BLaER1 treated with 17β-estradiol and CSF1 and Interleukin-3, amounts not matched to agents 10 nM and 100 nM (cell line): ENCODE results near the gene SETD3.
A peak's percentile ranks its signal among the peaks of the same experiment; 100 is the strongest.

ENCODE experiments used
- H3K27ac ChIP-seq, 11 experiments: shearing (Covaris generic); formaldehyde crosslinking; 2 replicates each; pipeline ENCODE4 v1.8.1; 2022
- H3K27me3 ChIP-seq, 11 experiments: shearing (Covaris generic); formaldehyde crosslinking; 2 replicates each; pipeline ENCODE4 v1.8.1; 2022
- H3K36me3 ChIP-seq, 11 experiments: shearing (Covaris generic); formaldehyde crosslinking; 2 replicates each; pipeline ENCODE4 v1.8.1; 2022
- H3K4me1 ChIP-seq, 10 experiments: shearing (Covaris generic); formaldehyde crosslinking; 2 replicates each; pipeline ENCODE4 v1.8.1; 2022
- H3K4me2 ChIP-seq, 11 experiments: shearing (Covaris generic); formaldehyde crosslinking; 2 replicates each; pipeline ENCODE4 v1.8.1; 2022
- H3K4me3 ChIP-seq, 10 experiments: shearing (Covaris generic); formaldehyde crosslinking; 2 replicates each; pipeline ENCODE4 v1.8.1; 2022
- H3K9ac ChIP-seq, 11 experiments: shearing (Covaris generic); formaldehyde crosslinking; 2 replicates each; pipeline ENCODE4 v1.8.1; 2022
- H3K9me3 ChIP-seq, 11 experiments: shearing (Covaris generic); formaldehyde crosslinking; replicated peaks in 1 of 11; 2 replicates each; pipeline ENCODE4 v1.8.1; 2022
- H4K20me1 ChIP-seq, 11 experiments: shearing (Covaris generic); formaldehyde crosslinking; 2 replicates each; pipeline ENCODE4 v1.8.1; 2022
- Cebpa-rat ChIP-seq, 11 experiments: shearing (Covaris generic); IDR thresholded peaks; 2 replicates each; pipeline ENCODE4 v1.8.1; 2022

The SETD3 gene

DNA sequence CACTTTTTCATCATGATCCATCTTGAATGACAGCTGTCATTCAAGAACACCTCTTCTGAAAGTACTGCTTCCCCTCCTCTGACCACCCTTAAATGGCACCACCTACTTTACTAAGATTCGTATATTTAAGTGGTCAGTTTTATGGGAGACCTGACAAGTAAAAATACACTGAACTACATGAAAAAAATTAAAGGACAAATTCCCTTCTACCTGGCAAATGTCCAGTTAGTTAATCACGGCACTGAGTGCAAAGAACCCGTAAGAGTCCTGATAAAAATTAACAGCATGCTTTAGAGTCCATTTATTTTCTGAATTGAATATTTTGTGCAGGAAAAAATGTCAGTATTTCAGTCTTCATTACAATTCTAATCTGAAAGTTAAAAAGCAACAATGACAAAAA, 48.7 kb downstream of the SETD3 start:
- no peak overlapping the region for H3K4me2 ChIP-seq
- peaks cover 19 to 30% (median 25%) of the 10 kb centered on the region in 10 experiments for H3K4me1 ChIP-seq
- H3K9me3 ChIP-seq = peaks cover 11 to 25% (median 18%) of the 10 kb centered on the region in 11 experiments; a peak in 21 of 22 replicates
- H3K27me3 ChIP-seq = no peaks in the 10 kb centered on the region
- H3K9ac ChIP-seq = no peak overlapping the region
- no peak overlapping the region for H3K27ac ChIP-seq
- no peak overlapping the region for H3K4me3 ChIP-seq
- no peak for TF ChIP-seq Cebpa-rat (IDR thresholded peaks at IDR 0.05)
- peaks cover 0 to 93% (median 43%) of the 10 kb centered on the region in 11 experiments; a peak in 20 of 22 replicates for H4K20me1 ChIP-seq
- H3K36me3 ChIP-seq = peaks cover 83 to 100% (median 95%) of the 10 kb centered on the region in 11 experiments

DNA sequence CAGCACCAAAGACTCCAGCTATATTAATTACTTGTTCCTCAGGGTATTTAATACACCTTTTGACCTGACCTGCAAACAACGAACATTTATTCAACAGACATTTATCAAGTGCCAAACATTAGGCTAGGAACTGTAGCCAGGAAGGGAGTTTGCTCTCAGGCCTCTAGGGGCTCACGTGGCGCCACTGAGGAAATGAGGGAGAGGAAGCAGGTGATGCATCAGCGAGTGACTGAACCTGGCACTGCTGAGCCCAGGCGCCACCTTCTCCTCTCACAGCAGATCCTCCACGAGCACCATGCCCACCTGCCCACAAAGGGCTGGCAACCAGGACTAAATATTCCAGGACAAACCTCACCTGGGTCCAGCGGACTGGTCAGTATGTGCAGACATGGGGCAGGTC, 50.2 kb downstream of the SETD3 start:
- Histone ChIP-seq H3K4me3 (no peak overlapping the region), H3K36me3 (peaks cover 77 to 100% (median 96%) of the 10 kb centered on the region in 11 experiments), H3K9me3 (peaks cover 11 to 25% (median 18%) of the 10 kb centered on the region in 11 experiments; a peak in 21 of 22 replicates), H4K20me1 (peaks cover 10 to 93% (median 53%) of the 10 kb centered on the region in 11 experiments; a peak in 20 of 22 replicates), H3K4me2 (peak overlapping the region in 6 of 11 experiments; percentile 3 to 56 (median 26); a peak in 10 of 22 replicates), H3K9ac (no peak overlapping the region), H3K27me3 (no peaks in the 10 kb centered on the region), H3K4me1 (peaks cover 19 to 29% (median 26%) of the 10 kb centered on the region in 10 experiments), H3K27ac (no peak overlapping the region)
- TF ChIP-seq Cebpa-rat (IDR thresholded peaks at IDR 0.05) = no peak

GRCh38 chr14:99427632-99428300, 52.9 kb downstream of the SETD3 start:
- Histone ChIP-seq H3K9me3 (peaks cover 11 to 25% (median 17%) of the 10 kb centered on the region in 11 experiments; a peak in 21 of 22 replicates), H3K27ac (no peak overlapping the region), H3K27me3 (no peaks in the 10 kb centered on the region), H3K4me1 (peaks cover 29 to 41% (median 36%) of the 10 kb centered on the region in 10 experiments), H3K36me3 (peaks cover 76 to 100% (median 92%) of the 10 kb centered on the region in 11 experiments), H3K9ac (no peak overlapping the region), H3K4me2 (no peak overlapping the region), H3K4me3 (no peak overlapping the region), H4K20me1 (peaks cover 29 to 96% (median 72%) of the 10 kb centered on the region in 11 experiments; a peak in 21 of 22 replicates)
- TF ChIP-seq Cebpa-rat (IDR thresholded peaks at IDR 0.05) = no peak

DNA sequence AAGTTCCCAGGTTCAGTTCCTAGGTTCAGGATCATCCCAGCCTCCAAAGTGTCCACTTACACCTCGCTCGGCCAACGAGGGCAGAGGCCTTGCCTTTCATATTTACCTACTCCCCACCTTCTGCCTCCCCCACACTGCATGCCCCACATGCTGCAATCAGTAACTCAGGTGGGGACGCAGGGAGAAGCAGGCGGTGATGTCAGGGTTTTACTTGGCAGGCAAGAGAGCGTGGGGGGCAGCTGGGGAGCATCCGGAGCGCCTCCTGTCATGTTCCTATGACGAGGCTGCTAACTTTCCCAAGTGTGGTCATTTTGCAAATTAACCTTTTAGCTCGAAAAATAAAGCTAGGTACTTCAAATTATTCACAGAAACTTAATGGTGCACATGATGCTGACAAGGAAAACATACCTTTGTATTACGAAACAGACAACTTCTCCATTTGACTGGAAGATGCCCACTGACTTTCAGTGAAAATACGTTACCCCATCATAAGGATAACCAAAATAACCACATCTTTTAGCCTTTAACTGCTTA, 53.8 kb downstream of the SETD3 start:
- Histone ChIP-seq H3K9ac (no peak overlapping the region), H3K4me2 (peak overlapping the region in 2 of 11 experiments; percentile 22 to 46; a peak in 1 of 22 replicates), H3K4me3 (no peak overlapping the region), H3K9me3 (peaks cover 11 to 25% (median 17%) of the 10 kb centered on the region in 11 experiments; a peak in 21 of 22 replicates), H3K27ac (no peak overlapping the region), H4K20me1 (peaks cover 30 to 97% (median 76%) of the 10 kb centered on the region in 11 experiments; a peak in 21 of 22 replicates), H3K27me3 (no peaks in the 10 kb centered on the region), H3K4me1 (peaks cover 29 to 41% (median 36%) of the 10 kb centered on the region in 10 experiments), H3K36me3 (peaks cover 74 to 100% (median 88%) of the 10 kb centered on the region in 11 experiments)
- TF ChIP-seq Cebpa-rat (IDR thresholded peaks at IDR 0.05) = no peak

- Histone ChIP-seq H3K36me3 (peaks cover 72 to 100% (median 88%) of the 10 kb centered on the region in 11 experiments), H3K4me2 (peak overlapping the region in 2 of 11 experiments; percentile 22 to 46; a peak in 3 of 22 replicates), H4K20me1 (peaks cover 30 to 97% (median 76%) of the 10 kb centered on the region in 11 experiments; a peak in 21 of 22 replicates), H3K27ac (no peak overlapping the region), H3K4me3 (no peak overlapping the region), H3K27me3 (no peaks in the 10 kb centered on the region), H3K9me3 (peaks cover 11 to 25% (median 17%) of the 10 kb centered on the region in 11 experiments; a peak in 21 of 22 replicates), H3K4me1 (peaks cover 29 to 39% (median 34%) of the 10 kb centered on the region in 10 experiments), H3K9ac (no peak overlapping the region)
- TF ChIP-seq Cebpa-rat (IDR thresholded peaks at IDR 0.05) = no peak
Measured at GRCh38 chr14:99426265-99426664, 54.4 kb downstream of the SETD3 start.

GRCh38 chr14:99425272-99425681, 55.4 kb downstream of the SETD3 start:
- H4K20me1 ChIP-seq = peaks cover 26 to 93% (median 71%) of the 10 kb centered on the region in 11 experiments; a peak in 21 of 22 replicates
- no peak for TF ChIP-seq Cebpa-rat (IDR thresholded peaks at IDR 0.05)

GRCh38 chr14:99424306-99424877, 56.3 kb downstream of the SETD3 start:
- H3K36me3 ChIP-seq = peaks cover 56 to 90% (median 71%) of the 10 kb centered on the region in 11 experiments
- no peak for TF ChIP-seq Cebpa-rat (IDR thresholded peaks at IDR 0.05)
- peaks cover 9 to 12% (median 10%) of the 10 kb centered on the region in 11 experiments; a peak in 21 of 22 replicates for H3K9me3 ChIP-seq
- H3K4me3 ChIP-seq = no peak overlapping the region
- H3K4me1 ChIP-seq = peaks cover 20 to 37% (median 25%) of the 10 kb centered on the region in 10 experiments
- H3K27me3 ChIP-seq = no peaks in the 10 kb centered on the region
- H3K9ac ChIP-seq = no peak overlapping the region
- H4K20me1 ChIP-seq = peaks cover 32 to 91% (median 73%) of the 10 kb centered on the region in 11 experiments; a peak in 21 of 22 replicates
- H3K27ac ChIP-seq = no peak overlapping the region
- H3K4me2 ChIP-seq = peak overlapping the region in 5 of 11 experiments; percentile 8 to 49 (median 13); a peak in 6 of 22 replicates

More at GRCh38 chr14:99425272-99425681, 55.4 kb downstream of the SETD3 start:
- no peaks in the 10 kb centered on the region for H3K27me3 ChIP-seq
- H3K4me2 ChIP-seq = peak overlapping the region in 9 of 11 experiments; percentile 2 to 49 (median 12); a peak in 10 of 22 replicates
- H3K9me3 ChIP-seq = peaks cover 11 to 19% (median 17%) of the 10 kb centered on the region in 11 experiments; a peak in 21 of 22 replicates
- H3K36me3 ChIP-seq = peaks cover 65 to 94% (median 78%) of the 10 kb centered on the region in 11 experiments
- no peak overlapping the region for H3K27ac ChIP-seq
- H3K4me3 ChIP-seq = no peak overlapping the region
- H3K4me1 ChIP-seq = peaks cover 23 to 37% (median 28%) of the 10 kb centered on the region in 10 experiments
- no peak overlapping the region for H3K9ac ChIP-seq

- TF ChIP-seq Cebpa-rat (IDR thresholded peaks at IDR 0.05) = no peak
Measured at GRCh38 chr14:99423434-99423833, 57.2 kb downstream of the SETD3 start.

More at GRCh38 chr14:99423434-99423833, 57.2 kb downstream of the SETD3 start:
- Histone ChIP-seq H3K27me3 (no peaks in the 10 kb centered on the region), H4K20me1 (peaks cover 35 to 86% (median 74%) of the 10 kb centered on the region in 11 experiments; a peak in 21 of 22 replicates), H3K36me3 (peaks cover 51 to 84% (median 66%) of the 10 kb centered on the region in 11 experiments), H3K4me2 (no peak overlapping the region), H3K9ac (no peak overlapping the region), H3K27ac (no peak overlapping the region), H3K9me3 (peaks cover 0 to 3% (median under 1%) of the 10 kb centered on the region in 11 experiments; a peak in 9 of 22 replicates), H3K4me1 (peaks cover 20 to 38% (median 25%) of the 10 kb centered on the region in 10 experiments), H3K4me3 (no peak overlapping the region)
